IMR-90 (cell line): Measurements from ENCODE around the gene SCAF11. TPM values are rescaled to one million over a fixed set of nuclear protein-coding genes. Genes with fewer than 3 reads are reported as not detected.

Experiments used
- ATAC-seq: fragments of 200-7000 bp; cut with Tn5 transposase; 2 replicates; pipeline ENCODE4 v1.9.1; 2020; ENCODE audit warnings: low read depth, mild to moderate bottlenecking, moderate library complexity
- BruUV-seq: library from RNA; stranded (reverse); fragments of 400-500 nt; replicated peaks from 2 replicates; lab custom pipeline; 2021; lab: Mats Ljungman, UMichigan
- CTCF ChIA-PET: fragments of 300-600 bp; formaldehyde crosslinking; extraction: SDS; loops from one replicate; lab custom pipeline; 2021; ENCODE audit warnings: antibody characterized with exemption; lab: Yijun Ruan, JAX
- POLR2A ChIA-PET: fragments of 300-600 bp; sonication (Branson Sonifier 250); formaldehyde crosslinking; loops from one replicate; lab custom pipeline; 2022; ENCODE audit warnings: antibody characterized with exemption; ENCODE audit not compliant: unreplicated experiment; lab: Charles Lee
- DNase-seq: peaks from one replicate; pipeline ENCODE4 v3.0.0; 2013
- H2AFZ ChIP-seq: replicated peaks from 2 replicates; pipeline ENCODE3; 2013; ENCODE audit warnings: low read length, mild to moderate bottlenecking; ENCODE audit not compliant: poor library complexity
- H2AK5ac ChIP-seq: 2 replicates; pipeline ENCODE4 v1.6.1; 2013; ENCODE audit warnings: low read depth, low read length, inconsistent platforms
- H2AK9ac ChIP-seq: replicated peaks from 2 replicates; pipeline ENCODE3; 2013; ENCODE audit warnings: mild to moderate bottlenecking, low read depth, low read length, moderate library complexity; ENCODE audit not compliant: poor library complexity
- H2BK120ac ChIP-seq: 2 replicates; pipeline ENCODE4 v1.6.1; 2013; ENCODE audit warnings: low read depth, low read length, inconsistent platforms
- H2BK15ac ChIP-seq: 3 replicates; pipeline ENCODE4 v1.6.1; 2013; ENCODE audit warnings: low read depth, low read length, inconsistent platforms
- H2BK20ac ChIP-seq: 2 replicates; pipeline ENCODE4 v1.6.1; 2013; ENCODE audit warnings: low read depth, mild to moderate bottlenecking, inconsistent platforms, low read length, moderate library complexity
- H2BK5ac ChIP-seq: 2 replicates; pipeline ENCODE4 v1.6.1; 2013; ENCODE audit warnings: mild to moderate bottlenecking, low read depth, low read length, inconsistent platforms; ENCODE audit not compliant: poor library complexity, severe bottlenecking
- H3K14ac ChIP-seq: replicated peaks from 2 replicates; pipeline ENCODE4 v1.6.1; 2013; ENCODE audit warnings: low read depth, low read length, inconsistent platforms
- H3K18ac ChIP-seq: 2 replicates; pipeline ENCODE4 v1.6.1; 2013; ENCODE audit warnings: low read depth, low read length, control low read depth
- H3K23ac ChIP-seq: 2 replicates; pipeline ENCODE4 v1.6.1; 2013; ENCODE audit warnings: low read depth, low read length, inconsistent platforms
- H3K27ac ChIP-seq: 2 replicates; pipeline ENCODE4 v1.5.1; 2013; ENCODE audit warnings: mild to moderate bottlenecking, control low read depth, low read length; ENCODE audit not compliant: insufficient read depth
- H3K27me3 ChIP-seq: 2 replicates; pipeline ENCODE4 v1.6.1; 2013; ENCODE audit warnings: low read length; ENCODE audit not compliant: control insufficient read depth, insufficient read depth
- H3K36me3 ChIP-seq: 2 replicates; pipeline ENCODE4 v1.6.1; 2013; ENCODE audit warnings: low read length, mixed read lengths; ENCODE audit not compliant: control insufficient read depth, insufficient read depth
- H3K4ac ChIP-seq: 2 replicates; pipeline ENCODE4 v1.6.1; 2013; ENCODE audit warnings: low read depth, low read length, inconsistent platforms
- H3K4me1 ChIP-seq: 2 replicates; pipeline ENCODE4 v1.6.1; 2013; ENCODE audit warnings: low read length, mixed read lengths; ENCODE audit not compliant: control insufficient read depth, insufficient read depth
- H3K4me2 ChIP-seq: 2 replicates; pipeline ENCODE4 v1.6.1; 2013; ENCODE audit warnings: low read depth, mild to moderate bottlenecking, control low read depth, low read length, moderate library complexity
- H3K4me3 ChIP-seq: 2 replicates; pipeline ENCODE4 v1.5.1; 2013; ENCODE audit warnings: low read depth, mild to moderate bottlenecking, control low read depth, low read length, moderate library complexity; ENCODE audit not compliant: insufficient read depth
- H3K56ac ChIP-seq: 2 replicates; pipeline ENCODE4 v1.6.1; 2013; ENCODE audit warnings: low read length, inconsistent platforms; ENCODE audit not compliant: insufficient read depth; ENCODE audit errors: extremely low read depth
- H3K79me1 ChIP-seq, 2 experiments: 2 replicates each; pipeline ENCODE4 v1.6.1; 2013; ENCODE audit warnings: low read length in 2 of 2, inconsistent platforms in 1 of 2, low read depth in 1 of 2
- H3K9ac ChIP-seq: 2 replicates; pipeline ENCODE4 v1.6.1; 2013; ENCODE audit warnings: low read depth, low read length, control low read depth
- H3K9me1 ChIP-seq: 2 replicates; pipeline ENCODE4 v1.6.1; 2013; ENCODE audit warnings: low read length, inconsistent platforms; ENCODE audit not compliant: insufficient read depth
- H3K9me3 ChIP-seq: 2 replicates; pipeline ENCODE4 v1.6.1; 2013; ENCODE audit warnings: low read length; ENCODE audit not compliant: control insufficient read depth, insufficient read depth
- H4K20me1 ChIP-seq: 2 replicates; pipeline ENCODE4 v1.6.1; 2013; ENCODE audit warnings: low read length, inconsistent platforms; ENCODE audit not compliant: insufficient read depth
- H4K5ac ChIP-seq: 2 replicates; pipeline ENCODE4 v1.6.1; 2013; ENCODE audit warnings: mild to moderate bottlenecking, low read depth, low read length, control low read depth
- H4K8ac ChIP-seq, 2 experiments: 2 replicates each; pipeline ENCODE4 v1.6.1; 2013; ENCODE audit warnings: low read depth in 2 of 2, low read length in 2 of 2, control low read depth in 1 of 2, inconsistent platforms in 1 of 2
- H4K91ac ChIP-seq: 2 replicates; pipeline ENCODE4 v1.6.1; 2013; ENCODE audit warnings: low read depth, low read length, inconsistent platforms; ENCODE audit not compliant: insufficient read depth
- BHLHE40 ChIP-seq: fragments of 150-350 bp; IDR thresholded peaks from 2 replicates; pipeline ENCODE4 v1.6.1; 2016; ENCODE audit warnings: mild to moderate bottlenecking, low read depth, low read length
- CEBPB ChIP-seq: IDR thresholded peaks from 2 replicates; pipeline ENCODE4 v1.6.1; 2012; ENCODE audit warnings: low read depth, low read length, improper control_type of control experiment
- CHD1 ChIP-seq: IDR thresholded peaks from 2 replicates; pipeline ENCODE4 v1.6.1; 2012; ENCODE audit warnings: low read depth, low read length, improper control_type of control experiment
- CTCF ChIP-seq: conservative IDR thresholded peaks from 2 replicates; pipeline ENCODE4 v1.5.1; 2012; ENCODE audit warnings: mild to moderate bottlenecking, low read depth, low read length, improper control_type of control experiment
- ELK1 ChIP-seq: fragments of 150-350 bp; IDR thresholded peaks from 2 replicates; pipeline ENCODE4 v1.6.1; 2016; ENCODE audit warnings: low read depth, mild to moderate bottlenecking, low read length, moderate library complexity, borderline replicate concordance
- FOS ChIP-seq: fragments of 150-350 bp; IDR thresholded peaks from 2 replicates; pipeline ENCODE4 v1.6.1; 2016; ENCODE audit warnings: low read depth, low read length
- MAFK ChIP-seq: IDR thresholded peaks from 2 replicates; pipeline ENCODE4 v1.6.1; 2012; ENCODE audit warnings: low read depth, low read length, improper control_type of control experiment
- MAZ ChIP-seq: IDR thresholded peaks from 2 replicates; pipeline ENCODE4 v1.6.1; 2012; ENCODE audit warnings: low read depth, mild to moderate bottlenecking, low read length, improper control_type of control experiment, moderate library complexity, borderline replicate concordance
- MXI1 ChIP-seq: IDR thresholded peaks from 2 replicates; pipeline ENCODE4 v1.6.1; 2012; ENCODE audit warnings: low read depth, mild to moderate bottlenecking, low read length, moderate library complexity, borderline replicate concordance
- NFE2L2 ChIP-seq: fragments of 150-350 bp; IDR thresholded peaks from 2 replicates; pipeline ENCODE4 v1.6.1; 2016; ENCODE audit warnings: low read depth, mild to moderate bottlenecking, low read length
- POLR2A ChIP-seq: IDR thresholded peaks from 2 replicates; pipeline ENCODE4 v1.6.1; 2012; ENCODE audit warnings: mild to moderate bottlenecking, low read depth, low read length
- RAD21 ChIP-seq: IDR thresholded peaks from 2 replicates; pipeline ENCODE4 v1.6.1; 2012; ENCODE audit warnings: low read length, improper control_type of control experiment
- RCOR1 ChIP-seq: IDR thresholded peaks from 2 replicates; pipeline ENCODE4 v1.6.1; 2012; ENCODE audit warnings: mild to moderate bottlenecking, low read length, improper control_type of control experiment; ENCODE audit not compliant: insufficient replicate concordance
- RFX5 ChIP-seq: IDR thresholded peaks from 2 replicates; pipeline ENCODE4 v1.8.0; 2012; ENCODE audit warnings: low read depth, mild to moderate bottlenecking, low read length, moderate library complexity
- SMC3 ChIP-seq: fragments of 150-350 bp; IDR thresholded peaks from 2 replicates; pipeline ENCODE4 v1.6.1; 2016; ENCODE audit warnings: low read depth, mild to moderate bottlenecking, antibody characterized with exemption, low read length, moderate library complexity
- USF2 ChIP-seq: fragments of 150-350 bp; IDR thresholded peaks from 2 replicates; pipeline ENCODE4 v1.6.1; 2017; ENCODE audit warnings: mild to moderate bottlenecking, antibody characterized with exemption, low read length, low read depth
- dilution Hi-C: fragments of 300-500 bp; cut with HindIII; formaldehyde crosslinking; loops from one replicate; pipeline ENCODE4 v1.14.3; 2018; ENCODE audit warnings: low sequenced_read_pairs; ENCODE audit not compliant: unreplicated experiment
- in situ Hi-C: fragments of 300-500 bp; cut with MboI; formaldehyde crosslinking; loops from 3 replicates; pipeline ENCODE4 v1.14.3; 2019; ENCODE audit warnings: low sequenced_read_pairs, inconsistent platforms, mixed read lengths
- intact Hi-C: fragments of 100-400 bp; cut with micrococcal nuclease; formaldehyde crosslinking; loops from 2 replicates; pipeline ENCODE4 v1.10.0; 2022
- polyA plus RNA-seq, 3 experiments: library from polyadenylated mRNA; depleted of rRNA; stranded (reverse); fragments of >200 nt; gene quantifications; 2 replicates each; pipeline ENCODE4 v1.2.3, GENCODE V29; 2012; ENCODE audit warnings: low replicate concordance in 1 of 3
- total RNA-seq: library from RNA; depleted of rRNA; stranded (reverse); fragments of >200 nt; gene quantifications from 2 replicates; pipeline ENCODE4 v1.2.3, GENCODE V29; 2012

The SCAF11 gene
- total and polyA plus RNA-seq, 2 of the 4 experiments (the other 2 are of a cell fraction), result 33.9 to 70.4 TPM

- Histone ChIP-seq H2AK9ac (no peak overlapping the region), H3K18ac (no peak overlapping the region), H4K91ac (no peak overlapping the region), H3K9me3 (peaks cover 17% of the 10 kb centered on the region), H4K20me1 (no peaks in the 10 kb centered on the region; the same call in 1 of the 2 replicates), H3K4me1 (no peaks in the 10 kb centered on the region), H3K36me3 (no peaks in the 10 kb centered on the region), H2BK5ac (no peak overlapping the region), H2BK120ac (no peak overlapping the region), H2BK15ac (no peak overlapping the region), H3K27me3 (no peaks in the 10 kb centered on the region), H3K23ac (no peak overlapping the region), H3K4ac (no peak overlapping the region), H3K4me2 (no peak overlapping the region), H3K4me3 (no peak overlapping the region), H4K5ac (no peak overlapping the region), H3K9me1 (no peaks in the 10 kb centered on the region), H3K27ac (no peak overlapping the region), H2AK5ac (no peak overlapping the region), H2AFZ (no peak overlapping the region), H4K8ac (no peak overlapping the region), H3K9ac (no peak overlapping the region), H3K14ac (no peak overlapping the region), H2BK20ac (no peak overlapping the region), H3K56ac (no peak overlapping the region), H3K79me1 (no peaks in the 10 kb centered on the region)
- no TSS peak for BruUV-seq
- intact Hi-C loops, result no loop called here
- dilution Hi-C loops, result no loop called here
- DNase-seq, result no peak
- no peak for ATAC-seq
- in situ Hi-C loops, result no loop called here
- no peak for TF ChIP-seq FOS
- TF ChIP-seq RCOR1, result no peak
- no peak for TF ChIP-seq NFE2L2
- TF ChIP-seq POLR2A, result no peak
- TF ChIP-seq MAFK, result no peak
- no peak for TF ChIP-seq CHD1
- no peak for TF ChIP-seq RFX5
- no peak for TF ChIP-seq USF2
- TF ChIP-seq RAD21, result no peak
- TF ChIP-seq CTCF, result no peak
- TF ChIP-seq MAZ, result no peak
- no peak for TF ChIP-seq BHLHE40
- no peak for TF ChIP-seq CEBPB
- no peak for TF ChIP-seq ELK1
- no peak for TF ChIP-seq MXI1
- TF ChIP-seq SMC3, result no peak
- ChIA-PET POLR2A (no interaction called here), CTCF (interaction anchor here (0.7 kb wide), 1 partner anchor 237 kb away, joined by 4 read pairs; no protein-coding TSS in a partner anchor)
Observed at GRCh38 chr12:46027172-46027571, 36.8 kb upstream of the SCAF11 start.
